ENCODE results near the gene KCNN1.
"Not testable (repeated sequence)": the region's sequence is repeated elsewhere in the genome, so short reads cannot be mapped to it uniquely, and the experiment has no call there.

Gene KCNN1

GRCh38 chr19:18001777-18002345 lies 35.0 kb downstream of the KCNN1 start:
- no peak for DNase-seq (ENCODE audit: low spot score)

- no peak for DNase-seq (ENCODE audit: low spot score)
Measured at GRCh38 chr19:18002347-18002850, 35.5 kb downstream of the KCNN1 start.

- DNase-seq (ENCODE audit: low spot score) = not testable (repeated sequence)
Measured at GRCh38 chr19:18005750-18006149, 38.8 kb downstream of the KCNN1 start.

GRCh38 chr19:18007044-18007916 lies 40.4 kb downstream of the KCNN1 start:
- DNase-seq (ENCODE audit: low spot score) = peak; percentile 87

GRCh38 chr19:18007917-18008673 lies 41.2 kb downstream of the KCNN1 start, which contains the start of gene ARRDC2:
ARRDC2 (plus strand) TSS chr19:18008170; CDS start chr19:18008311, 141 bp downstream.
- peak; percentile 94 for DNase-seq (ENCODE audit: low spot score)

- no peak for DNase-seq (ENCODE audit: low spot score)
Measured at GRCh38 chr19:18008814-18009213, 41.9 kb downstream of the KCNN1 start.

GRCh38 chr19:18009412-18010066 lies 42.6 kb downstream of the KCNN1 start:
- no peak for DNase-seq (ENCODE audit: low spot score)

GRCh38 chr19:18010149-18010548 lies 43.2 kb downstream of the KCNN1 start:
- no peak for DNase-seq (ENCODE audit: low spot score)

- DNase-seq (ENCODE audit: low spot score) = peak; percentile 64
Measured at GRCh38 chr19:18013210-18014111, 46.6 kb downstream of the KCNN1 start.

- no peak for DNase-seq (ENCODE audit: low spot score)
Measured at GRCh38 chr19:18014197-18014596, 47.3 kb downstream of the KCNN1 start.

- no peak for DNase-seq (ENCODE audit: low spot score)
Measured at GRCh38 chr19:18016209-18016910, 49.5 kb downstream of the KCNN1 start.

- peak; percentile 66 for DNase-seq (ENCODE audit: low spot score)
Measured at GRCh38 chr19:18017275-18018083, 50.6 kb downstream of the KCNN1 start.

GRCh38 chr19:18020212-18021085 lies 53.5 kb downstream of the KCNN1 start:
- DNase-seq (ENCODE audit: low spot score) = peak; percentile 90

GRCh38 chr19:18021121-18021755 lies 54.3 kb downstream of the KCNN1 start:
- DNase-seq (ENCODE audit: low spot score) = peak; percentile 87

GRCh38 chr19:18023622-18024251 lies 56.8 kb downstream of the KCNN1 start:
- DNase-seq (ENCODE audit: low spot score) = peak; percentile 79

GRCh38 chr19:18027151-18027550 lies 60.2 kb downstream of the KCNN1 start:
- DNase-seq (ENCODE audit: low spot score) = no peak

GRCh38 chr19:18029617-18030338 lies 62.9 kb downstream of the KCNN1 start:
- DNase-seq (ENCODE audit: low spot score) = peak; percentile 80
